ENCODE measurements around the gene GPR26.

DNA sequence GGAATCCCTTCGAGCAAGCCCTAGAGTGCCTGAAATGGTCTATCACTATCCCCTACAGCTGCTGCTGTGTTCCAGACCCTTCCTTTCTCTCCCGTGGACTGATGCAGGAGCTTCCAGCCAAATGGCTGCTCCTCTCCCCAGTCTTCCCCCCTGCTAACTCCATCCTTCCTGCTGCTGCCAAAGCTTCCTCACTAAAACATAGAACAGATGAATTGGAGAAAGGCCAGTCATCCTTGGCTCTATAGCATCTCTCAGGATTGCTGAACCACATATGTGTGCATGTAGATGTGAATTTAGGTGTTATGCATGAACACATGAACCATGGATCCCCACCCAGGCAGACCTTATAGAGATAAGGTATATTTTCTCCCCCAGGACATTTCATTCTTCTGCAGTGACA, 60.7 kb downstream of the GPR26 start:
- TF ChIP-seq, protein P1, sequence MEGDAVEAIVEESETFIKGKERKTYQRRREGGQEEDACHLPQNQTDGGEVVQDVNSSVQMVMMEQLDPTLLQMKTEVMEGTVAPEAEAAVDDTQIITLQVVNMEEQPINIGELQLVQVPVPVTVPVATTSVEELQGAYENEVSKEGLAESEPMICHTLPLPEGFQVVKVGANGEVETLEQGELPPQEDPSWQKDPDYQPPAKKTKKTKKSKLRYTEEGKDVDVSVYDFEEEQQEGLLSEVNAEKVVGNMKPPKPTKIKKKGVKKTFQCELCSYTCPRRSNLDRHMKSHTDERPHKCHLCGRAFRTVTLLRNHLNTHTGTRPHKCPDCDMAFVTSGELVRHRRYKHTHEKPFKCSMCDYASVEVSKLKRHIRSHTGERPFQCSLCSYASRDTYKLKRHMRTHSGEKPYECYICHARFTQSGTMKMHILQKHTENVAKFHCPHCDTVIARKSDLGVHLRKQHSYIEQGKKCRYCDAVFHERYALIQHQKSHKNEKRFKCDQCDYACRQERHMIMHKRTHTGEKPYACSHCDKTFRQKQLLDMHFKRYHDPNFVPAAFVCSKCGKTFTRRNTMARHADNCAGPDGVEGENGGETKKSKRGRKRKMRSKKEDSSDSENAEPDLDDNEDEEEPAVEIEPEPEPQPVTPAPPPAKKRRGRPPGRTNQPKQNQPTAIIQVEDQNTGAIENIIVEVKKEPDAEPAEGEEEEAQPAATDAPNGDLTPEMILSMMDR (conservative IDR thresholded peaks at IDR 0.05; ENCODE audit: low read depth, low read length) = no peak
- TF ChIP-seq CHD1 (IDR thresholded peaks at IDR 0.05; ENCODE audit: low read depth, low read length) (no peak), POLR2A (IDR thresholded peaks at IDR 0.05; ENCODE audit: low read depth, low read length) (no peak), RAD21 (IDR thresholded peaks at IDR 0.05; ENCODE audit: low read length) (no peak)

All from IMR-90 (cell line).